ENCODE measurements around the gene PRDX5.

DNA sequence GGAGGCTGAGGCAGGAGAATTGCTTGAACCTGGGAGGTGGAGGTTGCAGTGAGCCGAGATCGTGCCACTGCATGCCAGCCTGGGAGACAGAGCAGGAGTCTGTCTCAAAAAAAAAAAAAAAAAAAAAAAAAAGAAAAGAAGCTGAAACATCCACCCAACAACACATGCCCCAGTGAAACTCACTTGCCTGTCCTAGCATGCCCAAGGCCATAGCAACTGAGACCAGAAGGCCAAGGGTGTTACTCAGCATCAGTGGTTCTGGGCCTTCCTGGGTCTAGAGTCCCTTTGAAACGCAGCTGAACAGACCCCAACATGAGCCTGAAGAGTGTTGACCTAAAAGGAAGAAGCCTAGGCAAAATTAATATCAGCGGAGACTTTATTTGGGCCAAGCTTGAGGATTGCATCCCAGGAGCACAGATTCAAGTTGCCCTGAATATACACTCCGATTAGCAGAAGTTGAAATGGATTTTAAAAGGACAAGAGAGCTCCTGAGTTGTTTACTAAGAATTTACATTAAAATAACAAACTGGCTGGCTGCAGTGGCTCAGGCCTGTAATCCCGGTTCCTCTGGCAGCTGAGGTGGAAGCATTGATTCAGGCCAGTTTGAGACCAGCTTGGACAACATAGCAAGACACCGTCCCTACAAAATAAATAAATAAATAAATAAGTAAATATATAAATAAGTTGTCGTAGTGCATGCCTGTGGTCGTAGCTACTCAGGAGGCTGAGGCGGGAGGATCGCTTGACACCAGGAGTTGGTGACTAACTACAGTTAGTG is 7.0 kb downstream of the PRDX5 start:
- TF ChIP-seq, protein P1, sequence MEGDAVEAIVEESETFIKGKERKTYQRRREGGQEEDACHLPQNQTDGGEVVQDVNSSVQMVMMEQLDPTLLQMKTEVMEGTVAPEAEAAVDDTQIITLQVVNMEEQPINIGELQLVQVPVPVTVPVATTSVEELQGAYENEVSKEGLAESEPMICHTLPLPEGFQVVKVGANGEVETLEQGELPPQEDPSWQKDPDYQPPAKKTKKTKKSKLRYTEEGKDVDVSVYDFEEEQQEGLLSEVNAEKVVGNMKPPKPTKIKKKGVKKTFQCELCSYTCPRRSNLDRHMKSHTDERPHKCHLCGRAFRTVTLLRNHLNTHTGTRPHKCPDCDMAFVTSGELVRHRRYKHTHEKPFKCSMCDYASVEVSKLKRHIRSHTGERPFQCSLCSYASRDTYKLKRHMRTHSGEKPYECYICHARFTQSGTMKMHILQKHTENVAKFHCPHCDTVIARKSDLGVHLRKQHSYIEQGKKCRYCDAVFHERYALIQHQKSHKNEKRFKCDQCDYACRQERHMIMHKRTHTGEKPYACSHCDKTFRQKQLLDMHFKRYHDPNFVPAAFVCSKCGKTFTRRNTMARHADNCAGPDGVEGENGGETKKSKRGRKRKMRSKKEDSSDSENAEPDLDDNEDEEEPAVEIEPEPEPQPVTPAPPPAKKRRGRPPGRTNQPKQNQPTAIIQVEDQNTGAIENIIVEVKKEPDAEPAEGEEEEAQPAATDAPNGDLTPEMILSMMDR (IDR thresholded peaks at IDR 0.05) = no peak
- TF ChIP-seq POLR2A (IDR thresholded peaks at IDR 0.05) (no peak), POLR2AphosphoS5 (IDR thresholded peaks at IDR 0.05) (no peak)

All from upper lobe of left lung (tissue), 4 donors.